GM12865 (cell line): ENCODE results near the gene SNX27.

ENCODE experiments used
- DNase-seq: peaks from one replicate; pipeline ENCODE4 v3.0.0; 2010; ENCODE audit warnings: low read depth
- H3K4me3 ChIP-seq: 2 replicates; pipeline ENCODE4 v1.5.1; 2011; ENCODE audit warnings: mild to moderate bottlenecking, low read depth, low read length, control low read depth
- TF ChIP-seq, protein P1 (sequence below): IDR thresholded peaks from 2 replicates; pipeline ENCODE4 v1.5.1; 2011; ENCODE audit warnings: low read length, control low read depth, low read depth, inconsistent platforms; ENCODE audit not compliant: insufficient read depth; ENCODE audit errors: missing control alignments

SNX27 gene

DNA sequence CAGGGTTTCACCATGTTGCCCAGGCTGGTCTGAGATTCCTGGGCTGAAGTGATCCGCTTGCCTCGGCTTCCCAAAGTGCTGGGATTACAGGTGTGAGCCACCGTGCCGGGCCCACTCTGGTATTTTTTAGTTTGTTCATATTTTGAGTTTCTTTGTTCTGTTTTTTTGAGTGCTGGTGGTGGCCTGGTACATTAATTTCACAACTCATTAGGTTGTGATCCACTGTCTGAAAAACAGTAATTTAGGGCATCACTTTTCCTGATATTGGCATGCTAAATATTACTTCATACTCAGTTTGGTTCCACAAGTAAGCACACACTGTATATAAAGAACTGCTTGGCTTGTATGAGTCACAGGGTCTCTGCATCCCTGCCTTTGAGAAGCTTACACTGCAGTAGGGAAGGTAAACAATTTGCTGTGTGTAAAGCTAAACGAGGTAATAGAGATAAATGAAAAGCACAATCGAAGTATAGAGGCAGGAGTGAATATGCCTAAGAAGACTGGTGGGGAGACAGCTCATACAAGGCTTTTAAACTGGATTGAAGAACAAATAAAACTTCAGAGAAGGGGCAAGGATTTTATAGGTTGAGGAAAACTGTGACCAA, 7.7 kb downstream of the SNX27 start:
- H3K4me3 ChIP-seq = no peak overlapping the region
- no peak for DNase-seq
- TF ChIP-seq, protein P1, sequence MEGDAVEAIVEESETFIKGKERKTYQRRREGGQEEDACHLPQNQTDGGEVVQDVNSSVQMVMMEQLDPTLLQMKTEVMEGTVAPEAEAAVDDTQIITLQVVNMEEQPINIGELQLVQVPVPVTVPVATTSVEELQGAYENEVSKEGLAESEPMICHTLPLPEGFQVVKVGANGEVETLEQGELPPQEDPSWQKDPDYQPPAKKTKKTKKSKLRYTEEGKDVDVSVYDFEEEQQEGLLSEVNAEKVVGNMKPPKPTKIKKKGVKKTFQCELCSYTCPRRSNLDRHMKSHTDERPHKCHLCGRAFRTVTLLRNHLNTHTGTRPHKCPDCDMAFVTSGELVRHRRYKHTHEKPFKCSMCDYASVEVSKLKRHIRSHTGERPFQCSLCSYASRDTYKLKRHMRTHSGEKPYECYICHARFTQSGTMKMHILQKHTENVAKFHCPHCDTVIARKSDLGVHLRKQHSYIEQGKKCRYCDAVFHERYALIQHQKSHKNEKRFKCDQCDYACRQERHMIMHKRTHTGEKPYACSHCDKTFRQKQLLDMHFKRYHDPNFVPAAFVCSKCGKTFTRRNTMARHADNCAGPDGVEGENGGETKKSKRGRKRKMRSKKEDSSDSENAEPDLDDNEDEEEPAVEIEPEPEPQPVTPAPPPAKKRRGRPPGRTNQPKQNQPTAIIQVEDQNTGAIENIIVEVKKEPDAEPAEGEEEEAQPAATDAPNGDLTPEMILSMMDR = no peak

DNA sequence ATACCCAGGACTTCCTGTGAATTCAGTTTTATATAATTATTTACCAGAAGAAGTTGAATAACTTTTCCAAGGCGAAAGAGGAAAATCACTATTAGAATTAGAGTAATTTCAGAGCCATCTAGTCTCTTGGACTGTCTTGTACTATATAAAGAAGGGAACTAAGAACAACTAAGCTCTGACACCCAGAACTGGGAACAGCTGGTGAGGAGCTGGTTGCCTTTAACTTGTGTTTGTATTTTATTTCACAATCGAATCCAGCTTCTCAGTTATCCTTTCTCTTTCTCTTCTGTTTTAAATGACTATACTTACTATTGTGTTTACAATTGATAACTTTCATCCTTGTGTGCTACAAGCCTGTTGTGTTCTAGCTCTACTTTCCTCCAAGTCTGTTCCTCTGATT, 8.4 kb downstream of the SNX27 start:
- peak; percentile 35 for DNase-seq
- TF ChIP-seq, protein P1 = no peak

DNA sequence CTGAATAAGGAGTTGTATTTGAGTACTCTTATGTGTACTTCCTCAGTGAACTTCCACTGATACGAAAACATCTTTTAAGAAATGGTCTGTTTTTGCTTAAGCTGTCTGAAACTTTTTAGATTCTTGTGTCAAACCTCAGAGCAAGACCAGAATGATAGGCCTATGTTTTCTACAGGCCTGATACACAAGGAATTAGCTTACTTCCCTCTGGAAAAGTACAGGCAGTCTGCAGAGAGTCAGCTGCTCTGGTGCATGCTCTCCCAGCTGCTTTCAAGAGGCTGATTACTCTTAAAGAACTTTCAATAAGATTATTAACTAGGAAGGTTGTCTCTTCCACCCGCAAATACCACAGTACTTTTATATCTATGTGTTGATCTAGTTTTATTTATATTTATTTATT, 9.5 kb downstream of the SNX27 start:
- no peak overlapping the region for H3K4me3 ChIP-seq
- TF ChIP-seq, protein P1 = no peak
- DNase-seq = no peak

More for the DNA sequence above, 8.4 kb downstream of the SNX27 start:
- H3K4me3 ChIP-seq = no peak overlapping the region

DNA sequence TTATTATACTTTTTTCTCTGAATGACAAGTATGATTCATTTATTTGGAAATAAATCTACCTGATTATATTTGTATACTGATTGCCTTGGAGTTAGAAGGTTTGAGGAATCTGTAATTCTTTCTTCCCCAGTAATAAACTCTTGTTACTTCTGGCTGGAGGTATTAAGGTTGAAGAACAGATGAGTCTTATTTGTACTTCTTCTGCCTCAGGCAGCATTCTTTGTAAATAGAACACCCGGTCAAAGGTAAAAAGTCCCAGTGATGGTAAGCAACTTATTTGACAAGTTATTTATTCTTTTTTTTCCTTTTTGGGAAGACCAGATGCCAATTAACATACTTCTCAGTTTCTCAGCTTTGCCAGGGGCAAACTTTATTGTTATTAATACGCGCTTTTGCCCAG, 12.9 kb downstream of the SNX27 start:
- DNase-seq = no peak
- H3K4me3 ChIP-seq = no peak overlapping the region
- TF ChIP-seq, protein P1 = no peak

DNA sequence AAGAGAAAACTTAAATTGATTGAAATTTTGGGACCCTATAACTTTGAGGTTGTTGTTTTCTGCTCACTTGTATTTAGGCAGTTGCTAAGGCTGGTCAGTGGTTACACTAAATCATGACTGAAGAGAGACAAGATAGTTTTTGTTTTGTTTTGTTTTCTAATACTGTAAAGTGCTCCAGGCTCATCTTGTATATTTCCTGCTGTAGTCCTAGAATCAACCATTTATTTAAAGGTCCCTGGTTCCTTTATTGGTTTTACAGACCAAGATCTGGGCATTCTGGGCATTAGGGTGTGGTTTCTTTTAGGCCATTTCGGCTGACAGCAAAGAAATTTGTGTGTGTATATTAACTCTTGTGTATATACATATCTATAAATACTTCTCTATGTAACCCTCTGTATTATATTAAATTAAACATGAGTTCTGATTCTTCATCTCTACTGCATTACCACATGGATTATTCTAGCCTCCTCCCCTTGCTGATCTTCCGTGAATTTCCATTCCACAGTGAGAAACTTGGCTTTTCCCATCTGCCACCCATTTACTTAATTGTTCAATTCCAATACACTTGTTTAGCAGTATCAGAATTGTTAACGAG, 15.0 kb downstream of the SNX27 start:
- TF ChIP-seq, protein P1 = no peak
- no peak overlapping the region for H3K4me3 ChIP-seq
- no peak for DNase-seq

DNA sequence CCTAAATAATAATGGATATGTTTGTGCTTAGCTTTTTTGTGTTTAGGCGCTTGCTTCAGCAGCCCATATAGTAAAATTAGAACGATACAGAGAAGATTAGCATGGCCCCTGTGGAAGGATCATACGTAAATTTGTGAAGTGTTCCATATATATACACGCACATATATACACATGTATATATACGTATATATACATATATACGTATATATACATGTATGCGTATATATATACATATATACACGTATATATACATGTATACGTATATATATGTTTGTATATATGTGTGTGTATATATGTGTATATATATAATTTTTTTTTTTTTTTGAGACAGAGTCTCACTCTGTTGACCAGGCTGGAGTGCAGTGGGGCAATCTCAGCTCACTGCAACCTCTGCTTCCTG, 17.4 kb downstream of the SNX27 start:
- TF ChIP-seq, protein P1 = no peak
- H3K4me3 ChIP-seq = no peak overlapping the region
- DNase-seq = no peak
